Measurements from ENCODE around the gene FOXC2. TPM values are rescaled to one million over a fixed set of nuclear protein-coding genes. Genes with fewer than 3 reads are reported as not detected.
A peak's percentile ranks its signal among the peaks of the same experiment; 100 is the strongest.
"Not testable (repeated sequence)": the region's sequence is repeated elsewhere in the genome, so short reads cannot be mapped to it uniquely, and the experiment has no call there.

FOXC2 gene
- total RNA-seq, 1 donor: not detected

DNA sequence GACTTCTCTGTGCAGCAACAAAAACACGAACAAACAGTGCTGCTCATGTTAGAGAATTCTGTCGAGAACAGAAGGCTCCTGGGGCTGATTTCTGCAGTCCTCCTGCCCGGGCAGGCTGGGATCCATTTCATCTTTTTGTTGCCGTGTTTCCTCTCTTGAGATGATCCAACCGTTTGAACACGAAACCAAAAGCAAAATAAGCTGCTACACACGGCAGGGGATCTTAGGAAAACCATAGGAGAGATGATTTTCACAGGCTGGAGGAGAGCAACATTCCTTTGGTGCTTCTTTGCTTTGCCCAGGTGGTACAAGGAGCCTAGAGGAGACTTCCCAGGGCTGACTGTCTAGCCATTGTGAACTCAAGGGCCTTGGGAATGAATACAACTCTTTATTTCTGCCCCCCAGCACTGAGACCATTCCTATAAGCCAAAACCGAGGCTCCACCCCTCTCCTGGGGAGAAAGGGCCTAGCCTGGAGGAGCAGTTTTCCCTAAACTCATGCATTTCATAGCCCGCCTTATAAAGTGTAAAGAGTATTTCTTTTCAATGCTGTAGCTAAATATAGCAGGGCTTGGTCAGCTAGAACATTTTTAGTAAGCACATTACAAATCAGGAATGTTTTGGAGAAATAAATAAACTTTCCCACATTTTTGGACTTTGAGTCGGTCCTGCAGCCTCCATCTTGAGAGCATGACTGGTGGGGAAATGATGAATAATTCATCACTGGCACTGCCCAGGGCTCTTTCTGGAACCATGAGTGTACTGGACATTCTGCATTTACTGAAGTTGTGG lies 19.4 kb downstream of the FOXC2 start:
- TF ChIP-seq, protein P1, sequence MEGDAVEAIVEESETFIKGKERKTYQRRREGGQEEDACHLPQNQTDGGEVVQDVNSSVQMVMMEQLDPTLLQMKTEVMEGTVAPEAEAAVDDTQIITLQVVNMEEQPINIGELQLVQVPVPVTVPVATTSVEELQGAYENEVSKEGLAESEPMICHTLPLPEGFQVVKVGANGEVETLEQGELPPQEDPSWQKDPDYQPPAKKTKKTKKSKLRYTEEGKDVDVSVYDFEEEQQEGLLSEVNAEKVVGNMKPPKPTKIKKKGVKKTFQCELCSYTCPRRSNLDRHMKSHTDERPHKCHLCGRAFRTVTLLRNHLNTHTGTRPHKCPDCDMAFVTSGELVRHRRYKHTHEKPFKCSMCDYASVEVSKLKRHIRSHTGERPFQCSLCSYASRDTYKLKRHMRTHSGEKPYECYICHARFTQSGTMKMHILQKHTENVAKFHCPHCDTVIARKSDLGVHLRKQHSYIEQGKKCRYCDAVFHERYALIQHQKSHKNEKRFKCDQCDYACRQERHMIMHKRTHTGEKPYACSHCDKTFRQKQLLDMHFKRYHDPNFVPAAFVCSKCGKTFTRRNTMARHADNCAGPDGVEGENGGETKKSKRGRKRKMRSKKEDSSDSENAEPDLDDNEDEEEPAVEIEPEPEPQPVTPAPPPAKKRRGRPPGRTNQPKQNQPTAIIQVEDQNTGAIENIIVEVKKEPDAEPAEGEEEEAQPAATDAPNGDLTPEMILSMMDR (IDR thresholded peaks at IDR 0.05; ENCODE audit: insufficient read depth, low read depth, low read length): no peak
- no peak for DNase-seq (ENCODE audit: low read depth)
- H3K4me3 ChIP-seq (ENCODE audit: low read depth, low read length): no peak overlapping the region

DNA sequence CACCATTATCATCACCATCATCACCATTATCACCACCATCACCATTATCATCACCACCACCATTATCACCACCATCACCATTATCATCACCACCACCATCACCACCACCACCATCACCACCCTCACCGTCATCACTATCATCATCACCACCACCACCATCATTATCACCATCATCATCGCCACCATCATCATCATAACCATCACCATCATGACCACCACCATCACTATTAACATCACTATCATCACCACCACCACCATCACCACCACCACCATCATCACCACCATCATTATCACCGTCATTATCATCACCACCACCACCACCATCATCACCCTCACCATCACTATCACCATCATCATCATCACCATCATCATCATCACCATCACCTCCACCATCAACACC lies 20.9 kb downstream of the FOXC2 start:
- DNase-seq (ENCODE audit: low read depth): no peak
- no peak overlapping the region for H3K4me3 ChIP-seq (ENCODE audit: low read depth, low read length)
- TF ChIP-seq, protein P1 (IDR thresholded peaks at IDR 0.05; ENCODE audit: insufficient read depth, low read depth, low read length): no peak

DNA sequence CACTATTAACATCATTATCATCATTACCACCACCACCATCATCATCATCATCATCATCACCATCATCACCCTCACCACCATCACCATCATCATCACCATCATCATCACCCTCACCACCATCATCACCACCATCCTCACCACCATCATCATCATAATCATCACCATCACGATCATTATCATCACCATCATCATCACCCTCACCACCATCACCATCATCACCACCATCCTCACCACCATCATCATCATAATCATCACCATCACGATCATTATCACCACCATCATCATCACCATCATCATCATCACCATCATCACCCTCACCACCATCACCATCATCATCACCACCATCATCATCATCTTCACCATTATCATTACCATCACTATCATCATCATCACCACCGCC lies 21.3 kb downstream of the FOXC2 start:
- H3K4me3 ChIP-seq (ENCODE audit: low read depth, low read length); DNase-seq (ENCODE audit: low read depth): not testable (repeated sequence)

DNA sequence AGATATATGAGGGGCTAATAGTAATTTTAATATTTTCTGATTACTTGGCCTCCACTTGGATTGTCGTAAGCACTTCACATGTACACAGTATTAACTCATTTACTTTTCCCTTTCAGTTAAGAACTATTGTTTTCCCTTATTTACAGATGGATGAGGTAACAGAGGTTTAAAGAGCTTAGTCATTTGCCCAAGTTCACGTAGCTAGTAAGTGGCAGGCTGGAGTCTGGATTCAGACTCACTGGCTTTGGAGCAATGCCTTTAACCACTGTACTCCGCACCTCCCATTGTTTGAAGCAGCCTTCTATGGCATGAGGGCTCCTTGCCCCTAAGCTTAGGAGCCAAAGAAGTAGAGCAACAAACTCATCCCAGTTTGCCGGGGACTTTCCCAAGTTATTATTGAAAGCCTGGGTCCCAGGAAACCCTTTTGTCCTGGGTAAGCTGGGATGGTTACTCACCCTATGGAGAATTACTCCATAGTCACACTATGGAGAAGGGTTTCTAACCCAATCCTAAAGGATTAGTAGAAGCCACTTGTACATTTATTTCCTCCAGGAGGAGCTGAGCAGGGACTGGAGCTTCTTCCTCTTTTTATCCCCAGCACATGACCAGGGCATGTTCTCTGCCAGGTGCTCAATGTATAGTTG lies 24.0 kb downstream of the FOXC2 start:
- TF ChIP-seq, protein P1 (IDR thresholded peaks at IDR 0.05; ENCODE audit: insufficient read depth, low read depth, low read length): no peak
- no peak overlapping the region for H3K4me3 ChIP-seq (ENCODE audit: low read depth, low read length)
- DNase-seq (ENCODE audit: low read depth): peak; percentile 46

DNA sequence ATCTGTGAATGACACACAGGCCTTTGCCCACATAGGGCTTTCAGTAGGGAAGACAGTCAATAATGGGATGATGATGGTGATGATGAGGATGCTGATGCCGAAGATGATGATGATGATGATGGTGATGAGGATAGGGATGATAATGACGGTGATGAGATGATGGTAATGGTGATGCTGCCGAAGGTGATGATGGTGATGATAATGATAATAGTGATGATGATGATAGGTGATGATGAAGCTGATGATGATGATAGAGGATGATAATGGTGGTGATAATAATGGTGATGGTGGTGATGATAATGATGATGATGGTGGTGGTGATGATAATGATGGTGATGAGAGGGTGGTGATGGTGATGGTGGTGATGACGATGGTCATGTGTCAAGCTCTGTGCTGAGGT lies 24.6 kb downstream of the FOXC2 start:
- TF ChIP-seq, protein P1 (IDR thresholded peaks at IDR 0.05; ENCODE audit: insufficient read depth, low read depth, low read length): no peak
- H3K4me3 ChIP-seq (ENCODE audit: low read depth, low read length): no peak overlapping the region
- no peak for DNase-seq (ENCODE audit: low read depth)

DNA sequence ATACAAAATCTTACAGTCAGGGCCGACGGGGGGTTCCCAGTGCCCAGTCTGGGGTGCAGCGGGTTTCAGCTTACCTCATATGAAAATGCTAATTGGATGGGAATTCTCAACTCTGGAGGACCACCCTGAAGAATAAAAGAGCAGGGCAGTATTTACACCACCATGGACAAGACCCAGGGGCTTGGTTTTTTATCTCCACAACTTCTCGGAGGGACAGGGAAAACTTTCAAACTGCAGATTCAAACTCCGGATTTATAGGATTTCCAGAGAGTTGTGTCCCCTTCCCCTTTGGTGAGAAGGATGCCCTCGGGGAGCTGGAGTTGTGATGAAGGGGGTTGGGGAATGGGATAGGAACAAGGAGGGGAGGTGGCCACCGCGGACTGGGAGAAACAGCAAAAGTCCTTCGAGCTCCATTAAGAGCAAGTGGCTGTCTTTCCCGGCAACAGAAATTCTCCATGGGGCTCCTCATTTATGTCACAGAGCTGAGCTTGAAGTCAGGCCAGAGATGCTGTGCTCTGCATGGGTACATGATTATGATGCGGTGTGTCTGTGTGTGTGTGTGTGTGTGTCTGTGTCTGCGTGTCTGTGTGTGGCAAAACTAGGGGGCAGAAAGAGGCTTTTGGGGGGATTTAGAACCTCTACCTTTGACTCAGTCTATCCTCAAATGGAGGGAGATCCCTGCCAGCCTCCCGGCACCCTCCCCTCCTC lies 27.4 kb downstream of the FOXC2 start:
- no peak for DNase-seq (ENCODE audit: low read depth)
- H3K4me3 ChIP-seq (ENCODE audit: low read depth, low read length): no peak overlapping the region

More for the DNA sequence above, 27.4 kb downstream of the FOXC2 start:
- TF ChIP-seq, protein P1 (IDR thresholded peaks at IDR 0.05; ENCODE audit: insufficient read depth, low read depth, low read length): no peak
